Mucosa of gallbladder (tissue), 1 donor: Measurements from ENCODE around the gene HHIP. TPM values are rescaled to one million over a fixed set of nuclear protein-coding genes. Genes with fewer than 3 reads are reported as not detected.

ENCODE experiments used
- DNase-seq: peaks from one replicate; pipeline ENCODE4 v3.0.0-alpha.2; 2020; ENCODE audit warnings: low spot score
- total RNA-seq: library from RNA; stranded (reverse); gene quantifications from one replicate; pipeline ENCODE4 v1.2.1, GENCODE V29; 2021
- donor health status: DM: no; HTN: no; CAD: no.

The HHIP gene
- total RNA-seq, 1 donor from 2014 or later = 9.5 TPM

GRCh38 chr4:144655491-144655890 is 9.5 kb downstream of the HHIP start:
- DNase-seq = no peak

- DNase-seq = no peak
Measured at GRCh38 chr4:144656850-144657249, 10.9 kb downstream of the HHIP start.

DNA sequence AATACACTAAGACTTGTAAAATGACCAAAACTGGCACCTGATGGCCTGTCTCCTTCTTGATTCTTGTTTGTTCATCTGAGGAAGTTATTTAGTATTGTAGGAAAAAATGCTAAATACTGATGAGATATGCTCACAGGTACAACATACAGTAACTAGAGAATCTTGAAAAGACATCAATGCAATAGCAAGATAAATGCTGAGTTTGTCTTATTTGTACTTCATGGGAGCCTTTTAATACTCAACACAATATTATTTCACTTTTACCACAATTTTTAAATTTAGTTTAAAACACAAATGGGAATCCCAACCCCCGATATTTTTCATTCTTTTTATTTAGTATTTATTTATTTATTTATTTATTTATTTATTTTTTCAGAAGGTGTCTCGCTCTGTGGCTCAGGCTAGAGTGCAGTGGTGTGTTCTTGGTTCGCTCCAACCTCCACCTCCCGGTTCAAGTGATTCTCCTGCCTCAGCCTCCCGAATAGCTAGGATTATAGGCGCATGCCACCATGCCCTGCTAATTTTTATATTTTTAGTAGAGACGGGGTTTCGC is 12.1 kb downstream of the HHIP start:
- DNase-seq = no peak

DNA sequence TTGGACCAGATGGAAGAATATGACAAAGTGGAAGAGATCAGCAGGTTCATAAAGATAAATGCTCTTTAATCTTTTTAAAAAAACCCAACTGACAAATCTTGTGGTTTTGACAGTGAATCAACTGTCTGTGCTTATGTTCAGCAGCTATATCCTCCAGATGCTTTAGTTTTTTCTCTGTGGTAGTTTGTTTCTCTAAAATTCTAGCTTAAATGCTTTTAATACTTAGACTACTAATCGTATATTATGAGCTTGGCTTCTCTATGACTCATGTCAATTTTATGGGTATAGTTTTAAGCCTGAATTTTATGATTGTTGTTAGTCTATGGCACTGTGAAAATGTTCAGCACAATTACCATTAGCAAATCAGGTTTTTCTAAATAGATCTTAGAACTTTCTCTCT is 12.9 kb downstream of the HHIP start:
- DNase-seq = no peak

GRCh38 chr4:144659447-144659846 is 13.5 kb downstream of the HHIP start:
- no peak for DNase-seq

- no peak for DNase-seq
Measured at GRCh38 chr4:144663834-144664475, 18.0 kb downstream of the HHIP start.

- no peak for DNase-seq
Measured at GRCh38 chr4:144666539-144667175, 20.7 kb downstream of the HHIP start.

- DNase-seq = no peak
Measured at GRCh38 chr4:144667500-144667899, 21.5 kb downstream of the HHIP start.

- no peak for DNase-seq
Measured at GRCh38 chr4:144670776-144671175, 24.8 kb downstream of the HHIP start.

- DNase-seq = no peak
Measured at GRCh38 chr4:144674711-144675110, 28.8 kb downstream of the HHIP start.

GRCh38 chr4:144681806-144682205 is 35.9 kb downstream of the HHIP start:
- DNase-seq = no peak

DNA sequence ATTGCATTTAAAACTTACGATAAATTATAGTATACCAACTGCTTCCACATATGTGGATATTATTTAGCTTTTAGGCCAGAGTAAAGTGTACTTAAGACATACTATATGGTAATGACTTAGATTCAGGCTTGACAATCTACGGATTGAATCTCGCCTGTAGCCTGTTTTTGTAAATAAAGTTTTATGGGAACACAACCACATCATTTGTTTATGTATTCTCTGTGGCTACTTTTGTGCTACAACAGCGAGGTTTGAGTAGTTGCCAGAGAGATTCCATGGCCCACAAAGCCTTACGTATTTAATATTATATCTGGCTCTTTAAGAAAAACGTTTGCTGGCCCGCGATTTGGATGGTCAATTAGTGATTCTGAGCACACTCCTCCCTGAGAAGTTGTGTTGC is 37.6 kb downstream of the HHIP start:
- DNase-seq = no peak

DNA sequence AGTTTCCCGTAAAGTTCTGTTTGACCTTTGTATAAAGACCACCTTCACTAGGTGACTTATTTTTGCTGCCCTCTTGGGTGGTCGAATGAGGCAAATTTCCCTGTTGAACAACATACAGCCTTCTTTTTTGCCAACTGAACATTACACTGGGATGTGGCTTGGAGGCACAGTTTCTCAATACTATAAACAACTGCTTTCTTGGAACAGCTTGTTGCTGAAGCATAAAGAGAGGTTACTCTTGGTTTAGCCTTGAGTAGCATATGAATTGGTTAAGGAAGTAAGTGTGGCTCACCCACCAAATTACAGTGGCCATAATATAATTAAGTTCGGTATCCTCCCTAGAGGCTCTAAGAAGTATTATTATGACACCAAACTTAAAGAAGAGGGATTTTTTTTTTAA is 40.0 kb downstream of the HHIP start:
- no peak for DNase-seq

DNA sequence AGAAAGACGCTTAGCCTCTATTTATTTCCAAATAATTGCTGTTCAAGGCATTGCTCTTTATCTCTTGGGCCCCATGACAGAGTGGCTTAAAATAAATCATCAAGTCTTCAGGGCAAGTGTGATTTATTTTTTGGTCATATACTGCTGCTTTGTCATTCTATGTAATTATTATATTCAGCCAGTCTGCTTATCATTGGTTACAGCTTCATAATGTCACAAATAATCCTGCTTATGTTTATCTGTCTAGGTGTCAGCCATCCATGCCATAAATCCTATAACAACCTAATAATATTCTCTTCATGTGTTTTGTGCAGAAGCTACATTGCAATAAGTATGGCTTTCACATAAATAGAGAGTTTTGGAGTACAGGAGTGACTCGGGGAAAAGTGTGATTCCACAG is 41.0 kb downstream of the HHIP start:
- no peak for DNase-seq

- DNase-seq = no peak
Measured at GRCh38 chr4:144687466-144687865, 41.5 kb downstream of the HHIP start.

DNA sequence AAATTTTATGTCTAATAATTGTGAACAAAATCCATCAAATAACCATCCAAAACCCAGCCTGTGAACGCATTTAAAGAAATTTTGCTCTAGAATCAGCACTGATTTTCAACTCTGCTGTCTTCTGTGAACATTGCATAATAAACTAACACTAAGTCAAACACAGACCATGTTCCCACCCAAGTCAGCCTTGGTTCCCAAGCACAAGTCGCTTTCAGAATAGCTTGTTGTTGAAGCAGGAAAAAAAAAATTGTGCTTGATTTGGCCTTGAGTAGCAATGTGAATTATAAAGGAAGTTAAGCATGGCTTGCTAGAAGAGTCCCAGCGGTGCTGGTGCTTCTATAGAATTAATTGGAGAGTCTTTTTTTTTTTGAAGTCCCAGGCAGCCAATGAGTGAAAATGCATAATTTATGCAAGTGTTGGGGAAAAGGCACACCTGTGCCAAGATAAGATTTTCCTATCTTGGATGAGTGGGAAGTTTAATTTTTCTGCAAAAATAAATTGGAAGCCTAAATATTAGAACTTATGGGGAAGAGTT is 42.1 kb downstream of the HHIP start:
- DNase-seq = no peak

- DNase-seq = no peak
Measured at GRCh38 chr4:144689125-144689524, 43.2 kb downstream of the HHIP start.

- DNase-seq = no peak
Measured at GRCh38 chr4:144695721-144696120, 49.8 kb downstream of the HHIP start.

GRCh38 chr4:144696376-144696775 is 50.4 kb downstream of the HHIP start:
- no peak for DNase-seq

- DNase-seq = no peak
Measured at GRCh38 chr4:144699565-144699964, 53.6 kb downstream of the HHIP start.

DNA sequence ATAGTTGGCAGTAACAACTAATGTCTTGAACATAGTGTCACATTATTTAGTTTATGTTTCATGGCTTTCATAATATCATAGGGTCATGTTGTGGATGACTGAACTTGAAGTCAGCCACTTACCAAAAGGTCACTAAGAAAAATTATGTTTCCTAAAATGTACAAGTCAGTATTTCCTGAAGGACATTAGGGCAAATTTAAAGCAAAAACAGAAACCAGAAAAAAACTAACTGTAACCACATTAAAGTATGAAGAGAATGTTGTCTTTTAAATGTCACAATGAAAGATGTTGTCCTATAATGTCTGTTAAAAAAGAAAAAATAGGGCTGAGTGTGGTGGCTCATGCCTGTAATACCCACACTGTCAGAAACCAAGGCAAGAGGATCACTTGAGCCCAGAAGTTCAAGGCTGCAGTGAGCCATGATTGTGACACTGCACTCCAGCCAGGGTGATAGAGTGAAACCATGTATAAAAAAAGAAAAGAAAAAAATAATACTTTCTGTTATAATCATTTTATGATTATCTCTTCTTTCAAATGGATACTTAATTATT is 55.8 kb downstream of the HHIP start:
- no peak for DNase-seq

DNA sequence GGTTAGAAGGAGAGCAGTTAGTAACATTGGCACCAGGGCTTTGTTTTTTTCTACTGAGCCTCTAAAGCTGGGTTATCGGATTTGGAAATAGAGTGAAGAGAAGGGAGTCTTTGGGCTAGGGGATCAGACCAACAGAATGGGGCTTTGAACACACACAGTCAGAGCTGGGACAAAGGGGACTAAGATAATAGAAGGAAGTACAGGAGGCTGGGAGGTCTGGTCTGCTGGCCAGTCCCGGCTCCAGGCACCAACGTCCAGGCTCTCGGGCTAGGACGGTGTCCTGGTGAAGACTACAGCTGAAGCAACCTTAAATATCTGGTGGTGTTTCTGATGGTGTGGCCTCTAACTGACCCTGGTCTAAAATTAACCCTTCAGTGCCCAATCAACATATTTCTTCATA is 57.5 kb downstream of the HHIP start:
- no peak for DNase-seq
